Gastroesophageal sphincter (tissue), 4 donors: ENCODE results near the gene SERPINH1. TPM values are rescaled to one million over a fixed set of nuclear protein-coding genes. Genes with fewer than 3 reads are reported as not detected.

Experiments
- ATAC-seq: fragments of 150-250 bp; one replicate; pipeline ENCODE4 v1.9.1; 2016; ENCODE audit warnings: mild to moderate bottlenecking, moderate library complexity
- H3K27ac ChIP-seq, 4 donors: fragments of 200-600 bp; sonication (generic) in 3 of 4; 1 replicate in 3 of 4; 2 replicates in 1 of 4; pipeline ENCODE4 v1.5.1; 2016 to 2019
- H3K27me3 ChIP-seq: fragments of 200-600 bp; sonication (generic); one replicate; pipeline ENCODE4 v1.5.1; 2019
- H3K36me3 ChIP-seq, 2 donors: fragments of 200-600 bp; sonication (generic); one replicate each; pipeline ENCODE4 v1.5.1; 2019; ENCODE audit warnings: control low read depth in 1 of 2
- H3K4me1 ChIP-seq, 3 donors: fragments of 200-600 bp; sonication (generic); 1 replicate in 2 of 3; 2 replicates in 1 of 3; pipeline ENCODE4 v1.5.1; 2016 to 2019; ENCODE audit warnings: control low read depth in 2 of 3
- H3K4me3 ChIP-seq, 2 donors: fragments of 200-600 bp; sonication (generic); one replicate each; pipeline ENCODE4 v1.5.1; 2019; ENCODE audit warnings: mild to moderate bottlenecking in 1 of 2, moderate library complexity in 1 of 2
- H3K9me3 ChIP-seq, 3 donors: fragments of 200-600 bp; sonication (generic); one replicate each; pipeline ENCODE4 v1.5.1; 2017 to 2019; ENCODE audit warnings: control low read depth in 2 of 3
- EP300 ChIP-seq: sonication (generic); formaldehyde crosslinking; IDR thresholded peaks from one replicate; pipeline ENCODE4 v1.6.1; 2017; ENCODE audit warnings: antibody characterized with exemption, mild to moderate bottlenecking
- POLR2A ChIP-seq, 2 donors: fragments of 450-650 bp; IDR thresholded peaks; one replicate each; pipeline ENCODE4 v1.6.1; 2017; ENCODE audit warnings: antibody characterized with exemption in 2 of 2, mild to moderate bottlenecking in 2 of 2, moderate library complexity in 1 of 2
- POLR2AphosphoS5 ChIP-seq: sonication (generic); formaldehyde crosslinking; IDR thresholded peaks from one replicate; pipeline ENCODE4 v1.6.1; 2017; ENCODE audit warnings: antibody characterized with exemption
- WGBS, 2 donors: methylation state at CpG; one replicate each; pipeline ENCODE4 v1.1.5; 2018; ENCODE audit warnings: low coverage in 1 of 2; 5-methylcytosine and 5-hydroxymethylcytosine counted together
- total RNA-seq, 4 donors: library from RNA; depleted of rRNA; stranded (reverse); fragments of >200 nt; gene quantifications; one replicate each; pipeline ENCODE4 v1.1.0, GENCODE V29; 2016
- TF ChIP-seq, protein P1 (sequence below), 4 experiments: fragments of 200-600 bp in 2 of 4; fragments of 450-650 bp in 2 of 4; sonication (generic) in 1 of 4; IDR thresholded peaks; one replicate each; pipeline ENCODE4 v1.5.1; 2017 to 2019; ENCODE audit warnings: antibody characterized with exemption in 4 of 4, mild to moderate bottlenecking in 2 of 4, moderate library complexity in 2 of 4

SERPINH1 gene
- total RNA-seq, 4 donors from 2014 or later, result 127 to 284 (median 175) TPM

GRCh38 chr11:75541193-75542087 lies 20.6 kb upstream of the SERPINH1 start:
- no peaks in the 10 kb centered on the region for H3K27me3 ChIP-seq
- H3K4me1 ChIP-seq, result no peaks in the 10 kb centered on the region
- H3K36me3 ChIP-seq, result no peaks in the 10 kb centered on the region
- no peaks in the 10 kb centered on the region for H3K9me3 ChIP-seq
- TF ChIP-seq EP300 (no peak), POLR2A (IDR thresholded peaks at IDR 0.05) (no peak), POLR2AphosphoS5 (no peak)
- TF ChIP-seq, protein P1, sequence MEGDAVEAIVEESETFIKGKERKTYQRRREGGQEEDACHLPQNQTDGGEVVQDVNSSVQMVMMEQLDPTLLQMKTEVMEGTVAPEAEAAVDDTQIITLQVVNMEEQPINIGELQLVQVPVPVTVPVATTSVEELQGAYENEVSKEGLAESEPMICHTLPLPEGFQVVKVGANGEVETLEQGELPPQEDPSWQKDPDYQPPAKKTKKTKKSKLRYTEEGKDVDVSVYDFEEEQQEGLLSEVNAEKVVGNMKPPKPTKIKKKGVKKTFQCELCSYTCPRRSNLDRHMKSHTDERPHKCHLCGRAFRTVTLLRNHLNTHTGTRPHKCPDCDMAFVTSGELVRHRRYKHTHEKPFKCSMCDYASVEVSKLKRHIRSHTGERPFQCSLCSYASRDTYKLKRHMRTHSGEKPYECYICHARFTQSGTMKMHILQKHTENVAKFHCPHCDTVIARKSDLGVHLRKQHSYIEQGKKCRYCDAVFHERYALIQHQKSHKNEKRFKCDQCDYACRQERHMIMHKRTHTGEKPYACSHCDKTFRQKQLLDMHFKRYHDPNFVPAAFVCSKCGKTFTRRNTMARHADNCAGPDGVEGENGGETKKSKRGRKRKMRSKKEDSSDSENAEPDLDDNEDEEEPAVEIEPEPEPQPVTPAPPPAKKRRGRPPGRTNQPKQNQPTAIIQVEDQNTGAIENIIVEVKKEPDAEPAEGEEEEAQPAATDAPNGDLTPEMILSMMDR (IDR thresholded peaks at IDR 0.05), result no peak
- H3K4me3 ChIP-seq, result no peak overlapping the region
- 71 to 75% methylated on average over 1 to 3 of the region's 4 CpGs for WGBS, 2 donors
- no peak overlapping the region for H3K27ac ChIP-seq
- ATAC-seq, result no peak

- no CpG with 5 or more reads among the region's 1 CpG for WGBS, 2 donors
- TF ChIP-seq, protein P1 (IDR thresholded peaks at IDR 0.05), result no peak
- no peak for TF ChIP-seq POLR2A (IDR thresholded peaks at IDR 0.05)
- TF ChIP-seq EP300, result no peak
- no peak for TF ChIP-seq POLR2AphosphoS5
Observed at GRCh38 chr11:75542088-75542438, 20.0 kb upstream of the SERPINH1 start.

GRCh38 chr11:75543806-75544205 lies 18.2 kb upstream of the SERPINH1 start:
- 91 to 96% methylated on average over 4 to 6 of the region's 6 CpGs for WGBS, 2 donors
- ATAC-seq, result no peak
- Histone ChIP-seq H3K4me1 (peaks cover 0 to 11% (median 4%) of the 10 kb centered on the region in 3 donors), H3K4me3 (no peak overlapping the region), H3K27ac (no peak overlapping the region), H3K9me3 (no peaks in the 10 kb centered on the region), H3K36me3 (no peaks in the 10 kb centered on the region), H3K27me3 (no peaks in the 10 kb centered on the region)
- TF ChIP-seq, protein P1 (IDR thresholded peaks at IDR 0.05), result no peak
- TF ChIP-seq POLR2A (IDR thresholded peaks at IDR 0.05) (no peak), POLR2AphosphoS5 (no peak), EP300 (no peak)

More at GRCh38 chr11:75542088-75542438, 20.0 kb upstream of the SERPINH1 start:
- Histone ChIP-seq H3K9me3 (no peaks in the 10 kb centered on the region), H3K4me1 (no peaks in the 10 kb centered on the region), H3K27ac (no peak overlapping the region), H3K36me3 (no peaks in the 10 kb centered on the region), H3K4me3 (no peak overlapping the region), H3K27me3 (no peaks in the 10 kb centered on the region)
- ATAC-seq, result no peak

- Histone ChIP-seq H3K9me3 (no peaks in the 10 kb centered on the region), H3K27me3 (no peaks in the 10 kb centered on the region), H3K4me1 (peaks cover 0 to 11% (median 4%) of the 10 kb centered on the region in 3 donors), H3K36me3 (no peaks in the 10 kb centered on the region), H3K4me3 (no peak overlapping the region), H3K27ac (no peak overlapping the region)
- WGBS, 2 donors, result 83 to 94% methylated on average over 1 of the region's 1 CpG
- TF ChIP-seq EP300, result no peak
- TF ChIP-seq, protein P1 (IDR thresholded peaks at IDR 0.05), result no peak
- TF ChIP-seq POLR2AphosphoS5, result no peak
- TF ChIP-seq POLR2A (IDR thresholded peaks at IDR 0.05), result no peak
- no peak for ATAC-seq
Observed at GRCh38 chr11:75547177-75547576, 14.9 kb upstream of the SERPINH1 start.

DNA sequence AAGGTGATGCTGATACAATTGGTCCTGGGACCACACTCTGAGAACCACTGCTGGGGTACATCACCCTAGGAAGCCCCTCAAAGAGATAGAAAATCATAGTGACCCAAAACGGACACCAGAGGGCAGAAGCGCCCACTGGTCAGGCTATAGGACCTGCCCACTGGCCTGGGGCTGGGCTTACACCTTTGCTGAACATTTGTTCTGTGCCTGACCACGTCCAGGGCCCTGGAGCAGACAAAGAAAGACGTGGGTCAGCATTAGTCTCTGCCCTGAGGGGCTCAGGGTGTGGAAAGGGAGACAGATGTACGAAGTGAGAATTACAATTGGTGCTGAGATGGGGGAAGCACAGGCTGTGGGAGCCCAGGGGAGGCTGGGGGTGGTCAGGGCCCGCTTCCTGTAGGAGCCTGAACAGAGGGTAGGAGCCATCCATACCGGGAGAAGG lies 14.4 kb upstream of the SERPINH1 start:
- no peaks in the 10 kb centered on the region for H3K9me3 ChIP-seq
- H3K4me1 ChIP-seq, result peaks cover 0 to 11% (median 4%) of the 10 kb centered on the region in 3 donors
- WGBS, 2 donors, result 19 to 80% methylated on average over 2 to 7 of the region's 7 CpGs
- H3K27ac ChIP-seq, result peak overlapping the region in 2 of 4 donors; percentile 54 to 58
- H3K36me3 ChIP-seq, result no peaks in the 10 kb centered on the region
- H3K27me3 ChIP-seq, result no peaks in the 10 kb centered on the region
- no peak for TF ChIP-seq EP300
- TF ChIP-seq, protein P1 (IDR thresholded peaks at IDR 0.05), result peak in 3 of 4 experiments; percentile 89 to 94 (median 91)
- peak; percentile 85 for ATAC-seq
- H3K4me3 ChIP-seq, result no peak overlapping the region
